ENCODE results near the gene TGFBR3. TPM values are rescaled to one million over a fixed set of nuclear protein-coding genes. Genes with fewer than 3 reads are reported as not detected.

Gene TGFBR3
- total and polyA plus RNA-seq, 2 of the 13 experiments (the other 11 are each of a cell fraction or from before 2014, with no cell fraction given): 76.5 to 195 TPM

DNA sequence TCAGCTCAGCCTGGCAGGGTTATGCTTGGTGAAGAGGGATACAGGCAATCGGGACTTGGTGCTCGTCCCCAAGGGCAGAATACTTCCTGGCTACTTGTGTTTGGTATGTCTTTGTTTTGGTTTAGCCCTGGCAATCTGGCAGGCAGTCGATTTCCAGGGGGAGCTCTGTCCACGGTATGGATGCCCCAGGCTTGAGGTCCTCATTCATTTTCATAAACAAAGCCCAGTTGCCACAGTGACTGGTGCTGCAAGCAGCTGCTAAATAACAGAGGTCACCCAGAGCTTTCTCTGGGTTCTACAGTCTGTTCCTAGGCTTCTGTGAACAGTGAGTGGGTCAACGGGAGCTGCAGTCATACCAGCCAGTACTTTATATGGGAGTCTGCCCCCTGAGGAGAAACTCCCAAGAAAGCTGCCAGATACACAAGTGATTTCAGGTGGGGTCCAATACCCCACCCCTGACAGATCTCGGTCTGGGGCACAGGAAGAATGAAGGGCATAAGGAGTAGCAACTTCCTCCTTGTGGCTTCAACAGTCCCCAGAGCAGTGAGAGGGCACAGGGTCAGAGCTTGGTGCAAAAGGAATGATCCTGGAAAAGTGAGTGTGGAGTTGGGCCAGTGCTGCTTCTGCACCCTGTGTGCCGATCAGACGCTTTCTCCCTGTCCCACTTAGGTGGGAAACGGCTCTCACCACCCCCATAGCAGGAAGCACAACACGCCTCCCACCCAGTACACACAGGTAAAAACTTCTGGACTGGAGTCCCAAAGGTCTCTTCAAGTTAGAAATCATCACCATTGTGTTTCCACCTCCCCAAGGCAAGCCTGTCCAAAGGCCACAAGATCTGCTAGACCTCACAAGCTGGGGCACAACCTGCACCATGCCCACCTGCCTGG is 55.5 kb downstream of the TGFBR3 start (continued):
- 0 out of 2 replicates have a peak, but pooled peaks have one; percentile 50 for TF ChIP-seq ETS1 (CRISPR knock-in tag; IDR thresholded peaks at IDR 0.05)
- no peak for TF ChIP-seq SOX6 (IDR thresholded peaks at IDR 0.05)
- peak; percentile 56 for TF ChIP-seq SOX6 (CRISPR knock-in tag; IDR thresholded peaks at IDR 0.05)
- TF ChIP-seq ZNF577 (CRISPR knock-in tag; IDR thresholded peaks at IDR 0.05; ENCODE audit: borderline replicate concordance, low read depth): no peak
- no peak for TF ChIP-seq ZMYM2 (CRISPR knock-in tag; IDR thresholded peaks at IDR 0.05)
- TF ChIP-seq LCORL (IDR thresholded peaks at IDR 0.05): no peak
- TF ChIP-seq LCORL (CRISPR knock-in tag; IDR thresholded peaks at IDR 0.05): peak; percentile 55; the same call in 1 of the 2 replicates
- no peak for TF ChIP-seq NFE2L1 (CRISPR knock-in tag; IDR thresholded peaks at IDR 0.05; ENCODE audit: borderline replicate concordance)
- no peak for TF ChIP-seq ZNF253 (CRISPR knock-in tag; IDR thresholded peaks at IDR 0.05; ENCODE audit: borderline replicate concordance)
- TF ChIP-seq ZNF503 (CRISPR knock-in tag; IDR thresholded peaks at IDR 0.05): 0 out of 2 replicates have a peak, but pooled peaks have one; percentile 26
- no peak for TF ChIP-seq ZNF124 (CRISPR knock-in tag; IDR thresholded peaks at IDR 0.05)
- peak; percentile 47; the same call in 1 of the 2 replicates for TF ChIP-seq HDAC1 (CRISPR knock-in tag; IDR thresholded peaks at IDR 0.05)
- TF ChIP-seq E2F1 (CRISPR knock-in tag; IDR thresholded peaks at IDR 0.05): 0 out of 2 replicates have a peak, but pooled peaks have one; percentile 38
- TF ChIP-seq, protein P1, sequence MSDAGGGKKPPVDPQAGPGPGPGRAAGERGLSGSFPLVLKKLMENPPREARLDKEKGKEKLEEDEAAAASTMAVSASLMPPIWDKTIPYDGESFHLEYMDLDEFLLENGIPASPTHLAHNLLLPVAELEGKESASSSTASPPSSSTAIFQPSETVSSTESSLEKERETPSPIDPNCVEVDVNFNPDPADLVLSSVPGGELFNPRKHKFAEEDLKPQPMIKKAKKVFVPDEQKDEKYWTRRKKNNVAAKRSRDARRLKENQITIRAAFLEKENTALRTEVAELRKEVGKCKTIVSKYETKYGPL (CRISPR knock-in tag; IDR thresholded peaks at IDR 0.05): no peak
- TF ChIP-seq XBP1 (CRISPR knock-in tag; IDR thresholded peaks at IDR 0.05): no peak
- TF ChIP-seq ZGPAT (CRISPR knock-in tag; IDR thresholded peaks at IDR 0.05): 0 out of 2 replicates have a peak, but pooled peaks have one; percentile 18
- TF ChIP-seq BHLHE40 (IDR thresholded peaks at IDR 0.05; ENCODE audit: low read length): no peak
- peak; percentile 40 for TF ChIP-seq SMC3 (IDR thresholded peaks at IDR 0.05; ENCODE audit: low read length)
- TF ChIP-seq NBN (conservative IDR thresholded peaks at IDR 0.05): no peak
- TF ChIP-seq MAX (IDR thresholded peaks at IDR 0.05): peak; percentile 13; the same call in 1 of the 2 replicates
- peak; percentile 55; the same call in 1 of the 2 replicates for TF ChIP-seq ZNF644 (CRISPR knock-in tag; IDR thresholded peaks at IDR 0.05; ENCODE audit: low read depth)
- no peak for TF ChIP-seq KDM3A (CRISPR knock-in tag; IDR thresholded peaks at IDR 0.05; ENCODE audit: low read depth)
- peak; percentile 58 for TF ChIP-seq TEAD3 (CRISPR knock-in tag; optimal IDR thresholded peaks at IDR 0.05; ENCODE audit: borderline replicate concordance)
